CD4-positive, alpha-beta T cell treated with Interleukin-17A for 1 hour (primary cell): ENCODE results near the gene COL23A1.
"Not testable (repeated sequence)": the region's sequence is repeated elsewhere in the genome, so short reads cannot be mapped to it uniquely, and the experiment has no call there.

Source experiments
- DNase-seq: peaks from one replicate; pipeline ENCODE4 v3.0.0-alpha.2; 2020

COL23A1 gene

DNA sequence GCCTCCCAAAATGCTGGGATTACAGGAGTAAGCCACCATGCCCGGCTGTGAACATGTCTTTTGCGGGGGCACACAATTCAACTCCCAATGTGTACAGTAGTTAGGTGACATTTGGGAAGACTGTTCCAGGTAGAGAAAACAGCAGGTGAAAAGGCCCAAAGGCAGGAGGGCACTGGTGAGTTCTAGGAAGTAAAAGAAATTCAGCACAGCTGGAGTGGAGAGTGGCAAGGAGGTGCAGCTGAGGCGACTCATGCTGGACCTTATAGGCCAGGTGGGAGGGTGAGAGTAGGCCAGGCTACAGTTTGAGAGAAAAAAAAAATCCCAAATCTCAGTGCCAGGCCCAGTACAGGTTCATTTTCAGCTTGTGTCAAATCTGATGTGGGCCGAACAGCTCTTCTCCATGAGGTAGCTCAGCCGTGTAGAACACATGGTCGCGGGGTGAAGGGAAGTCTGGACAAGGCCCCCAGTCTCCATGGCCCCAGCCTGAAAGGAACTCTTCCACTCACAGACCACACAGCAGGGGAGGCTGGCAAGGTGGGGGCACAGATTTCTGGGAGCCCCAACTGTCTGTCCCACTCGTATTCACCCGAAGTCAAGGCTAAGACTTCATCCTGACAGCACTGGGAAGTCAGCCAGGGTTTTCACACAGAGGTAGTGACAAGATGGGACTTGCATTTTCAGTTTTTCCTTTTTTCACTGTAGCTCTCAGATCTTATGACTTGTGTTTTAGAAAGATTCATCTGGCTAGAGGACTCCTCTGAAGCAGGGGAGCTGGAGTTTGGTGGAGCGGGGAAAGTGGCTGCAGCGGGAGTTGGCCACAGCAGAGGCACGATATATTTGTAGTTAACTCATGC is 390.4 kb downstream of the COL23A1 start:
- DNase-seq = no peak

- no peak for DNase-seq
These were observed 391.5 kb downstream of the COL23A1 start for GRCh38 chr5:178198706-178199105.

DNA sequence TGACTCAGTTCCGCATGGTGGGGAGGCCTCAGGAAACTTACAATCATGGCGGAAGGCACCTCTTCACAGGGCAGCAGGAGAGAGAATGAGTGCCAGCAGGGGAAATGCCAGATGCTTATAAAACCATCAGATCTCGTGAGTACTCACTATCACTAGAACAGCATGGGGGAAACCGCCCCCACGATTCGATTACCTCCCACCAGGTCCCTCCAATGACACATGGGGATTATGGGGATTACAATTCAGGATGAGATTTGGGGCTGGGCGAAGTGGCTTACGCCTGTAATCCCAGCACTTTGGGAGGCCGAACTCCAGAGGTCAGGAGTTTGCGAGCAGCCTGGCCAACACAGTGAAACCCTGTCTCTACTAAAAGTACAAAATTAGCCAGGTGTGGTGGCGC is 392.0 kb downstream of the COL23A1 start:
- DNase-seq = not testable (repeated sequence)

DNA sequence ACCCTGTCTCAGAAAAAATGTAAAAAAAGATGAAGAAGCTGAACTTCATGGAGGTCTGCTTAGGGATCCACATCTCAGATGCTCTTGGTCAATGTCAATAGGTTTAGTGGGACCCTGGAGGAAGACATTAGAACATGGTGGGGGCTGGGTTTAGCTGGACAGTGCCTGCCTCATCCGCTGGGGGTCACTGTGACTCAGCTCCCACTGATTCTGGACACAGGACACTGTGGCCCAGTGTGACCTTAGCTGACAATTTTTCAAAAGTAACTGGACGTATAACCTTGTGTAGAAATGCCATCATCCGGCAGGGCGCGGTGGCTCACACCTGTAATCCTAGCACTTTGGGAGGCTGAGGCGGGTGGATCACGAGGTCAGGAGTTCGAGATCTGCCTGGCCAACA is 393.2 kb downstream of the COL23A1 start:
- DNase-seq = no peak

- DNase-seq = no peak
These were observed 393.8 kb downstream of the COL23A1 start for GRCh38 chr5:178196281-178196812.

DNA sequence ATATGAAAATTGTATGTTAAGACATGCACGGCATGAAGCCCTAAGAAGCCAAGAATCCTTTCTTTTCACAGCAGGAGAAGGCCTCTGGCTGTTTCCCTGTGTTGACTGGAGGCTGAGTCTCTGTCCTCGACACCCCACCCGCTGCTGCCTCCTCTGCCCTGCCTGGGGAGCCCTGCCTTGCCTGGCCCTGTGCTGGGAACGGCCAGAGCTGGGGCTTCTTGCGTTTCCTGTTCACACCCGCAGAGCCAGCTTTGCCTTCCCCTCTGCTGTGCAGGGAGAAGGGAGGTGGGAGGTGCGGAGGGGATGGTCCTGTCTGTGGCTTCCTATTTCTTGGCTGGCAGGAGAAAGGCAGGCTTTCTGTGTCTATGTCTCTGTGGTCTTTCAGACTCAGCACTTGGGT is 396.2 kb downstream of the COL23A1 start:
- no peak for DNase-seq

DNA sequence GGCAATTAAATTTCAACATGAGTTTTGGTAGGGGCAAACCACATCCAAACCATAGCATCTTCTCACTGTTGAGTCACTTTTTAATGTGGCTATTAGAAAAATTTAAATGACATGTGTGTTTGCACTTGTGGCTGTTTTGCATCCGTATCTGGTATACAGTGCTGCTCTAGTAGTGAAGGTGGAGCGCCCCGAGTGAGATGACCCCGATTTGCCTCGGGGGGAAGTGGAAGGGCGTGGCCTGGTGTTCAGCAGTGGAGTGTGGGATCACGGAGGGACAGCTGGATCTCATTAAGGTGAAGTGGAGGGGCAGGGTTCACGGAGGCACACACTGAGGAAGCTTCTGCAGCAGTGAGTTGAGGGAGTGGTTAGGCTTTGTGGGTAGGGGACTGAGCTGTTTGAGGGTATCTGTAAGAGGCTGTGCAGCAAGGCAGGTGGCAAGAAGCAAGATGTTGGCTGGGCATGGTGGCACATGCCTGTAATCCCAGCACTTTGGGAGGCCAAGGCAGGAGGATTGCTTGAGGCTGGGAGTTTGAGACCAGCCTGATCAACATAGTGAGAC is 396.9 kb downstream of the COL23A1 start:
- DNase-seq = no peak

DNA sequence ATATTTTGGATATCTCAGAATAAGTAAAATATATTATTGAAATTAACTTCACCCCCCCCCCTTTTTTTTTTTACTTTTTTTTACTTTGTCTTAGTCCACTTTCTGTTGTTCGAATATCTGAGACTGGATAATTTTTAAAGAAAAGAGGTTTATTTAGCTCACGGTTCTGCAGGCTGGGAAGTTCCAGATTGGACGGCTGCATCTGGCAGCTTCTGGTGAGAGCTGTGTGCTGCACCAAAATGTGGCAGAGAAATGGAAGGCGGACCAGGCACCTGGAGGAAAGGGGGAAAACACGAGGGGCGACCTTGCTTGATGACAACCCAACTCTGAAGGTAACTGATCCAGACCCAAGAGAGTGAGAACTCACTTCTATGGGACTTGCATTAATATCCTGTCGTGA is 397.4 kb downstream of the COL23A1 start:
- DNase-seq = no peak

- DNase-seq = no peak
These were observed 397.9 kb downstream of the COL23A1 start for GRCh38 chr5:178192244-178192643.

- DNase-seq = no peak
These were observed 398.5 kb downstream of the COL23A1 start for GRCh38 chr5:178191661-178192060.

GRCh38 chr5:178189433-178189832 is 400.8 kb downstream of the COL23A1 start:
- DNase-seq = no peak
